Endothelial cell of umbilical vein (primary cell): ENCODE data around the gene ST3GAL5. TPM values are rescaled to one million over a fixed set of nuclear protein-coding genes. Genes with fewer than 3 reads are reported as not detected.

Source experiments
- BruUV-seq: library from RNA; stranded (reverse); fragments of 400-500 nt; replicated peaks from 2 replicates; lab custom pipeline; 2021; lab: Mats Ljungman, UMichigan
- CTCF ChIA-PET: fragments of 300-600, 350-600 bp; sonication (Branson Sonifier 250); formaldehyde crosslinking; loops from one replicate; lab custom pipeline; 2021; ENCODE audit warnings: antibody characterized with exemption, inconsistent platforms; lab: Charles Lee
- POLR2A ChIA-PET: fragments of 300-600, 350-600 bp; sonication (Branson Sonifier 250); formaldehyde crosslinking; loops from one replicate; lab custom pipeline; 2021; ENCODE audit warnings: antibody characterized with exemption, inconsistent platforms; lab: Charles Lee
- DNase-seq: peaks from one replicate; pipeline ENCODE4 v3.0.0-alpha.2; 2011; ENCODE audit warnings: low read depth, low spot score
- FAIRE-seq: peaks from 2 replicates; lab custom pipeline; 2011; peaks lifted over from hg19 to GRCh38; lab: Jason Lieb, UNC
- H2AFZ ChIP-seq: 2 replicates; pipeline ENCODE4 v1.6.0; 2012; ENCODE audit warnings: low read depth, low read length, control low read depth, inconsistent platforms
- H3K27ac ChIP-seq: 2 replicates; pipeline ENCODE4 v1.5.1; 2011; ENCODE audit warnings: low read depth, mild to moderate bottlenecking, control low read depth, low read length, moderate library complexity; ENCODE audit not compliant: insufficient read depth
- H3K27me3 ChIP-seq, 2 experiments: 2 replicates each; pipeline versions ENCODE4 v1.6.0 to v1.6.1; 2011; ENCODE audit warnings: low read length in 2 of 2, mixed read lengths in 1 of 2; ENCODE audit not compliant: control insufficient read depth in 2 of 2, insufficient read depth in 2 of 2
- H3K36me3 ChIP-seq, 2 experiments: 2 replicates in 1 of 2; 3 replicates in 1 of 2; pipeline ENCODE4 v1.5.1; 2011; ENCODE audit warnings: low read length in 2 of 2, mild to moderate bottlenecking in 1 of 2, moderate library complexity in 1 of 2; ENCODE audit not compliant: control insufficient read depth in 2 of 2, insufficient read depth in 2 of 2; ENCODE audit errors: extremely low read depth in 1 of 2
- H3K4me1 ChIP-seq: 3 replicates; pipeline ENCODE4 v1.5.1; 2011; ENCODE audit warnings: mild to moderate bottlenecking, low read length; ENCODE audit not compliant: control insufficient read depth, insufficient read depth; ENCODE audit errors: extremely low read depth
- H3K4me2 ChIP-seq: 2 replicates; pipeline ENCODE4 v1.6.1; 2011; ENCODE audit warnings: low read length, control low read depth, mixed read lengths; ENCODE audit not compliant: insufficient read depth
- H3K4me3 ChIP-seq, 3 experiments: fragments of 200-600 bp in 1 of 3; sonication (generic), shearing (Covaris generic) in 1 of 3; replicated peaks in 1 of 3; 2 replicates each; pipeline ENCODE4 v1.5.1; 2011 to 2016; ENCODE audit warnings: control low read depth in 3 of 3, low read length in 3 of 3, mild to moderate bottlenecking in 2 of 3, inconsistent platforms in 1 of 3, low read depth in 1 of 3, moderate library complexity in 1 of 3; ENCODE audit not compliant: insufficient read depth in 1 of 3
- H3K79me2 ChIP-seq: 2 replicates; pipeline ENCODE4 v1.6.0; 2012; ENCODE audit warnings: low read length, inconsistent platforms; ENCODE audit not compliant: control insufficient read depth, insufficient read depth
- H3K9ac ChIP-seq: replicated peaks from 2 replicates; pipeline ENCODE3; 2011; ENCODE audit warnings: low read length, control low read depth; ENCODE audit not compliant: insufficient read depth; ENCODE audit errors: extremely low read depth
- H3K9me1 ChIP-seq: replicated peaks from 3 replicates; pipeline ENCODE4 v1.6.0; 2011; ENCODE audit warnings: mild to moderate bottlenecking, low read length; ENCODE audit not compliant: control insufficient read depth, insufficient read depth; ENCODE audit errors: extremely low read depth
- H3K9me3 ChIP-seq: replicated peaks from 2 replicates; pipeline ENCODE4 v1.5.1; 2012; ENCODE audit warnings: low read length, inconsistent platforms; ENCODE audit not compliant: control insufficient read depth, insufficient read depth
- H4K20me1 ChIP-seq: replicated peaks from 2 replicates; pipeline ENCODE3; 2011; ENCODE audit warnings: mild to moderate bottlenecking, low read length; ENCODE audit not compliant: control insufficient read depth, insufficient read depth; ENCODE audit errors: extremely low read depth
- CTCF ChIP-seq, 2 donors: IDR thresholded peaks; 1 replicate in 1 of 2; 2 replicates in 1 of 2; pipeline ENCODE4 v1.5.1; 2011; ENCODE audit warnings: low read length in 2 of 2, mild to moderate bottlenecking in 2 of 2, moderate library complexity in 2 of 2, control low read depth in 1 of 2, inconsistent platforms in 1 of 2, low read depth in 1 of 2; ENCODE audit not compliant: insufficient read depth in 1 of 2; ENCODE audit errors: extremely low read depth in 1 of 2
- EZH2 ChIP-seq: IDR thresholded peaks from 2 replicates; pipeline ENCODE4 v1.6.1; 2012; ENCODE audit warnings: borderline replicate concordance, low read depth, mild to moderate bottlenecking, moderate library complexity, low read length, inconsistent platforms; ENCODE audit not compliant: severe bottlenecking
- FOS ChIP-seq: IDR thresholded peaks from 2 replicates; pipeline ENCODE4 v1.6.1; 2011; ENCODE audit warnings: mild to moderate bottlenecking, low read length, moderate library complexity, borderline replicate concordance; ENCODE audit not compliant: insufficient read depth
- GATA2 ChIP-seq: IDR thresholded peaks from 2 replicates; pipeline ENCODE4 v1.7.0; 2011; ENCODE audit warnings: low read depth, mild to moderate bottlenecking, moderate library complexity, mixed read lengths, low read length; ENCODE audit not compliant: insufficient read length, insufficient read depth
- JUN ChIP-seq: IDR thresholded peaks from 2 replicates; pipeline ENCODE4 v1.6.1; 2011; ENCODE audit warnings: borderline replicate concordance, low read depth; ENCODE audit not compliant: insufficient read length, insufficient read depth
- MAX ChIP-seq: IDR thresholded peaks from 2 replicates; pipeline ENCODE4 v1.6.1; 2011; ENCODE audit not compliant: insufficient read depth, insufficient read length
- MYC ChIP-seq: IDR thresholded peaks from one replicate; pipeline ENCODE4 v1.6.1; 2011; ENCODE audit warnings: mild to moderate bottlenecking, low read depth, low read length
- POLR2A ChIP-seq: IDR thresholded peaks from 2 replicates; pipeline ENCODE4 v1.6.1; 2012; ENCODE audit warnings: low read depth, mild to moderate bottlenecking, control low read depth, low read length
- POLR2AphosphoS5 ChIP-seq: IDR thresholded peaks from 2 replicates; pipeline ENCODE4 v1.6.1; 2012; ENCODE audit warnings: low read depth, mild to moderate bottlenecking, control low read depth, low read length, moderate library complexity; ENCODE audit not compliant: insufficient read depth
- dilution Hi-C: fragments of 300-500 bp; cut with MboI; formaldehyde crosslinking; loops from one replicate; pipeline ENCODE4 v1.15.0; 2019; ENCODE audit warnings: low sequenced_read_pairs; ENCODE audit not compliant: extremely low pct_ligation_motif_present
- intact Hi-C: fragments of 100-400 bp; cut with micrococcal nuclease; formaldehyde crosslinking; loops from one replicate; pipeline ENCODE4 v1.10.0; 2022
- polyA plus RNA-seq, 4 experiments: library from polyadenylated mRNA; depleted of rRNA in 3 of 4; stranded (reverse) in 3 of 4; unstranded in 1 of 4; fragments of >200 nt; gene quantifications; 2 replicates each; pipeline versions ENCODE4 v1.2.1 to v1.2.3, GENCODE V29; 2011 to 2012; ENCODE audit warnings: missing spikeins in 1 of 4
- total RNA-seq: library from RNA; stranded (reverse); gene quantifications from 2 replicates; pipeline ENCODE4 v1.2.3, GENCODE V29; 2021

Gene ST3GAL5
- total and polyA plus RNA-seq, 2 donors (not counting 3 experiments of a cell fraction or from before 2014, with no cell fraction given), result 9.5 to 16.0 TPM

GRCh38 chr2:85823951-85824350, 64.8 kb downstream of the ST3GAL5 start:
- BruUV-seq, result no TSS peak
- H3K9me1 ChIP-seq, result no peaks in the 10 kb centered on the region
- dilution Hi-C loops, result loop anchor here (25.0 kb wide), 1 partner anchor 112 kb away; no protein-coding TSS in a partner anchor
- intact Hi-C loops, result no loop called here
- no peak for FAIRE-seq
- no peaks in the 10 kb centered on the region for H3K4me1 ChIP-seq
- H3K27me3 ChIP-seq, result peaks cover 2 to 9% of the 10 kb centered on the region in 2 experiments
- H4K20me1 ChIP-seq, result no peaks in the 10 kb centered on the region
- POLR2A ChIA-PET, result no interaction called here
- CTCF ChIA-PET, result interaction anchor here (0.8 to 12.5 kb wide), 8 partner anchors 10 to 264 kb away, joined by 3 to 541 read pairs (median 6); partner anchors contain the start of gene ST3GAL5
- no peak overlapping the region for H3K4me2 ChIP-seq
- H3K36me3 ChIP-seq, result no peaks in the 10 kb centered on the region
- no peaks in the 10 kb centered on the region for H3K79me2 ChIP-seq
- no peak for DNase-seq
- no peak overlapping the region for H3K4me3 ChIP-seq
- H3K9me3 ChIP-seq, result no peaks in the 10 kb centered on the region
- H2AFZ ChIP-seq, result no peak overlapping the region
- H3K9ac ChIP-seq, result no peak overlapping the region
- TF ChIP-seq POLR2AphosphoS5, result no peak
- no peak for TF ChIP-seq EZH2
- TF ChIP-seq MAX, result no peak
- no peak for TF ChIP-seq MYC
- TF ChIP-seq JUN, result no peak
- no peak for TF ChIP-seq FOS
- no peak for TF ChIP-seq POLR2A
- no peak for TF ChIP-seq CTCF (IDR thresholded peaks at IDR 0.05; ENCODE audit: extremely low read depth in 1 of 2, insufficient read depth in 1 of 2, low read depth in 1 of 2, low read length in 2 of 2)
- TF ChIP-seq GATA2, result no peak
- no peak overlapping the region for H3K27ac ChIP-seq
